ENCODE data around the gene PKP4.

PKP4 gene

GRCh38 chr2:158713523-158714138, 256.9 kb downstream of the PKP4 start:
- H3K4me3 ChIP-seq (ENCODE audit: low read depth, low read length), result no peak overlapping the region
- TF ChIP-seq CTCF (IDR thresholded peaks at IDR 0.05; ENCODE audit: low read depth, low read length), result no peak

- no peak for TF ChIP-seq CTCF (IDR thresholded peaks at IDR 0.05; ENCODE audit: low read depth, low read length)
These were observed 257.7 kb downstream of the PKP4 start for GRCh38 chr2:158714420-158714819.

GRCh38 chr2:158715357-158715756, 258.6 kb downstream of the PKP4 start:
- no peak overlapping the region for H3K4me3 ChIP-seq (ENCODE audit: low read depth, low read length)
- no peak for TF ChIP-seq CTCF (IDR thresholded peaks at IDR 0.05; ENCODE audit: low read depth, low read length)

More at GRCh38 chr2:158714420-158714819, 257.7 kb downstream of the PKP4 start:
- H3K4me3 ChIP-seq (ENCODE audit: low read depth, low read length), result no peak overlapping the region

- no peak overlapping the region for H3K4me3 ChIP-seq (ENCODE audit: low read depth, low read length)
- no peak for TF ChIP-seq CTCF (IDR thresholded peaks at IDR 0.05; ENCODE audit: low read depth, low read length)
These were observed 259.5 kb downstream of the PKP4 start for GRCh38 chr2:158716121-158716791.

- no peak overlapping the region for H3K4me3 ChIP-seq (ENCODE audit: low read depth, low read length)
- no peak for TF ChIP-seq CTCF (IDR thresholded peaks at IDR 0.05; ENCODE audit: low read depth, low read length)
These were observed 260.2 kb downstream of the PKP4 start for GRCh38 chr2:158716921-158717320.

- no peak overlapping the region for H3K4me3 ChIP-seq (ENCODE audit: low read depth, low read length)
- no peak for TF ChIP-seq CTCF (IDR thresholded peaks at IDR 0.05; ENCODE audit: low read depth, low read length)
These were observed 260.8 kb downstream of the PKP4 start for GRCh38 chr2:158717366-158718195.

- TF ChIP-seq CTCF (IDR thresholded peaks at IDR 0.05; ENCODE audit: low read depth, low read length), result no peak
- H3K4me3 ChIP-seq (ENCODE audit: low read depth, low read length), result no peak overlapping the region
These were observed 261.4 kb downstream of the PKP4 start for GRCh38 chr2:158718196-158718585.
